Nephron (organoid): Measurements from ENCODE around the gene PPCDC.

Experiments used
- H3K27ac Mint-ChIP-seq, 3 experiments: 2 replicates each; pipeline ENCODE4 v1.8.0; 2020; ENCODE audit warnings: mixed read lengths in 3 of 3, mild to moderate bottlenecking in 2 of 3, moderate library complexity in 1 of 3
- H3K27me3 Mint-ChIP-seq: 2 replicates; pipeline ENCODE4 v1.8.0; 2021; ENCODE audit warnings: low read depth, mild to moderate bottlenecking, moderate library complexity, mixed read lengths
- H3K36me3 Mint-ChIP-seq: 2 replicates; pipeline ENCODE4 v1.8.0; 2020; ENCODE audit warnings: low read depth, mixed read lengths
- H3K4me1 Mint-ChIP-seq: 2 replicates; pipeline ENCODE4 v1.8.0; 2020; ENCODE audit warnings: mixed read lengths
- H3K4me3 Mint-ChIP-seq, 3 experiments: 2 replicates each; pipeline ENCODE4 v1.8.0; 2020; ENCODE audit warnings: mild to moderate bottlenecking in 3 of 3, mixed read lengths in 3 of 3, moderate library complexity in 2 of 3
- H3K9me3 Mint-ChIP-seq: 2 replicates; pipeline ENCODE4 v1.8.0; 2020; ENCODE audit warnings: mixed read lengths
- TF ChIP-seq, protein P1 (sequence below), 3 experiments: fragments of 200-600 bp; sonication (generic); IDR thresholded peaks; one replicate each; pipeline ENCODE4 v1.5.0; 2021; ENCODE audit warnings: antibody characterized with exemption in 3 of 3; ENCODE audit not compliant: unreplicated experiment in 3 of 3

PPCDC gene

GRCh38 chr15:75049392-75049791, 26.0 kb downstream of the PPCDC start:
- peaks cover 7% of the 10 kb centered on the region for H3K27me3 Mint-ChIP-seq
- peak overlapping the region in 1 of 3 experiments; percentile 58 for H3K27ac Mint-ChIP-seq
- H3K9me3 Mint-ChIP-seq: no peaks in the 10 kb centered on the region
- TF ChIP-seq, protein P1, sequence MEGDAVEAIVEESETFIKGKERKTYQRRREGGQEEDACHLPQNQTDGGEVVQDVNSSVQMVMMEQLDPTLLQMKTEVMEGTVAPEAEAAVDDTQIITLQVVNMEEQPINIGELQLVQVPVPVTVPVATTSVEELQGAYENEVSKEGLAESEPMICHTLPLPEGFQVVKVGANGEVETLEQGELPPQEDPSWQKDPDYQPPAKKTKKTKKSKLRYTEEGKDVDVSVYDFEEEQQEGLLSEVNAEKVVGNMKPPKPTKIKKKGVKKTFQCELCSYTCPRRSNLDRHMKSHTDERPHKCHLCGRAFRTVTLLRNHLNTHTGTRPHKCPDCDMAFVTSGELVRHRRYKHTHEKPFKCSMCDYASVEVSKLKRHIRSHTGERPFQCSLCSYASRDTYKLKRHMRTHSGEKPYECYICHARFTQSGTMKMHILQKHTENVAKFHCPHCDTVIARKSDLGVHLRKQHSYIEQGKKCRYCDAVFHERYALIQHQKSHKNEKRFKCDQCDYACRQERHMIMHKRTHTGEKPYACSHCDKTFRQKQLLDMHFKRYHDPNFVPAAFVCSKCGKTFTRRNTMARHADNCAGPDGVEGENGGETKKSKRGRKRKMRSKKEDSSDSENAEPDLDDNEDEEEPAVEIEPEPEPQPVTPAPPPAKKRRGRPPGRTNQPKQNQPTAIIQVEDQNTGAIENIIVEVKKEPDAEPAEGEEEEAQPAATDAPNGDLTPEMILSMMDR (IDR thresholded peaks at IDR 0.05; ENCODE audit: unreplicated experiment in 3 of 3): no peak
- H3K4me3 Mint-ChIP-seq: no peak overlapping the region
- H3K4me1 Mint-ChIP-seq: peaks cover 57% of the 10 kb centered on the region
- H3K36me3 Mint-ChIP-seq: peaks cover 14% of the 10 kb centered on the region

GRCh38 chr15:75050283-75050682, 26.9 kb downstream of the PPCDC start:
- H3K27me3 Mint-ChIP-seq: peaks cover 7% of the 10 kb centered on the region
- no peaks in the 10 kb centered on the region for H3K9me3 Mint-ChIP-seq
- H3K36me3 Mint-ChIP-seq: peaks cover 10% of the 10 kb centered on the region
- H3K27ac Mint-ChIP-seq: no peak overlapping the region
- H3K4me1 Mint-ChIP-seq: peaks cover 50% of the 10 kb centered on the region
- TF ChIP-seq, protein P1 (IDR thresholded peaks at IDR 0.05; ENCODE audit: unreplicated experiment in 3 of 3): no peak
- no peak overlapping the region for H3K4me3 Mint-ChIP-seq

GRCh38 chr15:75051191-75051608, 27.8 kb downstream of the PPCDC start:
- Mint-ChIP-seq H3K27me3 (peaks cover 7% of the 10 kb centered on the region), H3K27ac (peak overlapping the region; percentile 32 to 68 (median 61)), H3K36me3 (peaks cover 10% of the 10 kb centered on the region), H3K4me3 (peak overlapping the region in 1 of 3 experiments; percentile 21), H3K9me3 (no peaks in the 10 kb centered on the region), H3K4me1 (peaks cover 50% of the 10 kb centered on the region)
- TF ChIP-seq, protein P1 (IDR thresholded peaks at IDR 0.05; ENCODE audit: unreplicated experiment in 3 of 3): no peak

DNA sequence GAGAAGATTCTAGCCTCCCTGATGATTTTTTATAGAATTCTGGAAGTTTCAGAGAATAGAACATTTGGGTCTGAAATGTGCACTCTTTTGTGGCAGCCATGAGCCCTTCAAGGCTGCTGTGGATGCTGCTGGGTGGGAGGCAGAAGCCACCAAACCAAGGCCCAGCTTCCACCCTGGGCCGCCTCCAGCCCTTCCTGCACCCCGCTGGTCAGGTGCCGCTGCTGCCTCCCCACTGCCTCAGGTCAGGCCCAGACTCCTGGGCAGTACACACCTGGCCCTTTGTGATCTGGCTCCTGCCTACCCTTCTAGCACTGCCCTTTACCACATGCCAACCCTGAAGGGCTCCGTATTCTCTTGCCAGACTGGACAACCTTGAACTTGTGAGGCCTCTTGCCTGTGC, 28.3 kb downstream of the PPCDC start:
- TF ChIP-seq, protein P1 (IDR thresholded peaks at IDR 0.05; ENCODE audit: unreplicated experiment in 3 of 3): no peak
- Mint-ChIP-seq H3K9me3 (no peaks in the 10 kb centered on the region), H3K4me1 (peaks cover 45% of the 10 kb centered on the region), H3K27ac (peak overlapping the region in 1 of 3 experiments; percentile 68), H3K36me3 (peaks cover 6% of the 10 kb centered on the region), H3K4me3 (no peak overlapping the region), H3K27me3 (peaks cover 7% of the 10 kb centered on the region)

- no peak overlapping the region for H3K4me3 Mint-ChIP-seq
- peaks cover 7% of the 10 kb centered on the region for H3K27me3 Mint-ChIP-seq
- peaks cover 6% of the 10 kb centered on the region for H3K36me3 Mint-ChIP-seq
- TF ChIP-seq, protein P1 (IDR thresholded peaks at IDR 0.05; ENCODE audit: unreplicated experiment in 3 of 3): no peak
- no peaks in the 10 kb centered on the region for H3K9me3 Mint-ChIP-seq
- H3K27ac Mint-ChIP-seq: no peak overlapping the region
- peaks cover 42% of the 10 kb centered on the region for H3K4me1 Mint-ChIP-seq
These were observed 29.8 kb downstream of the PPCDC start for GRCh38 chr15:75052972-75053747.

DNA sequence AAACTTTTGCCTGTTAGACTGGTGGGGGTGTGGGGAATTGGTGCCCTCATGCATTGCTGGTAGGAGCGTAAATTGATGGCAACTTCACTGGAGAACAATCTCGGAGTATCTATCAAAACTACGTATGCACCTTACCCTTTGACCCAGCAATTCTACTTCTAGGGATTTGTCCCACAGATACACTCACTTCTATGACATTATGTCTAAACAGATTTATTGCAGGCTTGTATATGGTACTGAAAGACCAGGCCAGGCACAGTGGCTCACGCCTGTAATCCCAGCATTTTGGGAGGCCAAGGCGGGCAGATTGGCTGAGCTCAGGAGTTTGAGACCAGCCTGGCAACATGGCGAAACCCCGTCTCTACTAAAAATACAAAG, 30.3 kb downstream of the PPCDC start:
- Mint-ChIP-seq H3K36me3 (peaks cover 4% of the 10 kb centered on the region), H3K4me3 (no peak overlapping the region), H3K27ac (no peak overlapping the region), H3K9me3 (no peaks in the 10 kb centered on the region), H3K27me3 (peaks cover 1% of the 10 kb centered on the region), H3K4me1 (peaks cover 44% of the 10 kb centered on the region)
- TF ChIP-seq, protein P1 (IDR thresholded peaks at IDR 0.05; ENCODE audit: unreplicated experiment in 3 of 3): no peak
